GM12878 (cell line): ENCODE results near the gene NCLN. TPM values are rescaled to one million over a fixed set of nuclear protein-coding genes. Genes with fewer than 3 reads are reported as not detected.

Experiments used
- ATAC-seq: fragments of 200-7000 bp; cut with Tn5 transposase; 3 replicates; pipeline ENCODE4 v1.9.1; 2020; ENCODE audit warnings: mild to moderate bottlenecking, moderate library complexity
- BruUV-seq: library from RNA; stranded (reverse); fragments of 400-500 nt; replicated peaks from 2 replicates; lab custom pipeline; 2021; lab: Mats Ljungman, UMichigan
- CTCF ChIA-PET: fragments of 300-600 bp; sonication (Branson Sonifier 250); formaldehyde crosslinking; extraction: SDS; loops from one replicate; lab custom pipeline; 2021; ENCODE audit warnings: inconsistent platforms; lab: Yijun Ruan, JAX
- POLR2A ChIA-PET: fragments of 350-600 bp; formaldehyde crosslinking; extraction: SDS; loops from one replicate; lab custom pipeline; 2021; ENCODE audit warnings: inconsistent platforms; lab: Charles Lee
- RAD21 ChIA-PET: fragments of 300-600 bp; sonication (Branson Sonifier 250); formaldehyde crosslinking; loops from one replicate; lab custom pipeline; 2023; ENCODE audit warnings: antibody characterized with exemption; ENCODE audit not compliant: unreplicated experiment; lab: Charles Lee
- SMC1A ChIA-PET: fragments of 300-600 bp; sonication (Branson Sonifier 250); formaldehyde crosslinking; loops from one replicate; lab custom pipeline; 2023; ENCODE audit not compliant: unreplicated experiment, uncharacterized antibody; lab: Charles Lee
- DNase-seq: peaks from one replicate; pipeline ENCODE4 v3.0.0-alpha.2; 2011; ENCODE audit warnings: low read depth, low spot score
- FAIRE-seq: peaks from 3 replicates; lab custom pipeline; 2011; peaks lifted over from hg19 to GRCh38; lab: Jason Lieb, UNC
- H2AFZ ChIP-seq: 2 replicates; pipeline ENCODE4 v1.6.0; 2011; ENCODE audit warnings: low read depth, low read length, control low read depth; ENCODE audit not compliant: control insufficient read depth
- H3K27ac ChIP-seq: 2 replicates; pipeline ENCODE4 v1.5.1; 2011; ENCODE audit warnings: control low read depth; ENCODE audit not compliant: control insufficient read depth, insufficient read depth
- H3K27me3 ChIP-seq, 2 experiments: replicated peaks in 1 of 2; 2 replicates each; pipeline versions ENCODE4 v1.6.0 to v1.6.1; 2011; ENCODE audit warnings: low read length in 1 of 2; ENCODE audit not compliant: control insufficient read depth in 2 of 2, insufficient read depth in 2 of 2
- H3K36me3 ChIP-seq, 2 experiments: 2 replicates each; pipeline ENCODE4 v1.5.1; 2011; ENCODE audit warnings: low read length in 1 of 2; ENCODE audit not compliant: control insufficient read depth in 2 of 2, insufficient read depth in 2 of 2
- H3K4me1 ChIP-seq: 2 replicates; pipeline ENCODE4 v1.6.1; 2011; ENCODE audit warnings: mild to moderate bottlenecking, low read length, moderate library complexity, mixed read lengths; ENCODE audit not compliant: control insufficient read depth, insufficient read depth
- H3K4me2 ChIP-seq: 2 replicates; pipeline ENCODE4 v1.6.0; 2011; ENCODE audit warnings: control low read depth; ENCODE audit not compliant: control insufficient read depth, insufficient read depth
- H3K4me3 ChIP-seq: fragments of 200-600 bp; sonication (generic); 2 replicates; pipeline ENCODE4 v1.5.1; 2016
- H3K79me2 ChIP-seq: 2 replicates; pipeline ENCODE4 v1.6.0; 2011; ENCODE audit warnings: low read length; ENCODE audit not compliant: control insufficient read depth, insufficient read depth
- H3K9ac ChIP-seq: 2 replicates; pipeline ENCODE4 v1.8.0; 2011; ENCODE audit warnings: low read length, control low read depth, mixed read lengths; ENCODE audit not compliant: control insufficient read depth, insufficient read depth
- H3K9me3 ChIP-seq: replicated peaks from 3 replicates; pipeline ENCODE4 v1.5.1; 2011; ENCODE audit warnings: mild to moderate bottlenecking, low read length; ENCODE audit not compliant: control insufficient read depth, insufficient read depth
- H4K20me1 ChIP-seq: 2 replicates; pipeline ENCODE4 v1.6.0; 2011; ENCODE audit not compliant: control insufficient read depth, insufficient read depth
- CREB1 ChIP-seq: IDR thresholded peaks from 2 replicates; pipeline ENCODE4 v1.6.1; 2012; ENCODE audit warnings: low read depth, mild to moderate bottlenecking, inconsistent platforms
- POLR2A ChIP-seq: IDR thresholded peaks from 2 replicates; pipeline ENCODE4 v1.6.1; 2011; ENCODE audit warnings: low read depth, mild to moderate bottlenecking, low read length
- SMARCA5 ChIP-seq: fragments of 450-650 bp; IDR thresholded peaks from 2 replicates; pipeline ENCODE4 v1.6.1; 2017; ENCODE audit warnings: mild to moderate bottlenecking
- ZBED1 ChIP-seq: IDR thresholded peaks from 2 replicates; pipeline ENCODE4 v1.6.1; 2016; ENCODE audit warnings: borderline replicate concordance
- ZNF217 ChIP-seq: fragments of 450-650 bp; IDR thresholded peaks from 2 replicates; pipeline ENCODE4 v1.6.1; 2017; ENCODE audit warnings: antibody characterized with exemption, mild to moderate bottlenecking
- WGBS: methylation state at CpG from one replicate; pipeline ENCODE4 v1.1.6; 2016; ENCODE audit warnings: low lambda C conversion rate; ENCODE audit not compliant: insufficient replicate concordance, insufficient coverage; ENCODE audit errors: missing lambda C conversion rate; 5-methylcytosine and 5-hydroxymethylcytosine counted together
- in situ Hi-C: fragments of 300-500 bp; cut with MboI; formaldehyde crosslinking; loops from 9 replicates; pipeline ENCODE4 v1.14.3; 2018; ENCODE audit warnings: mixed read lengths
- intact Hi-C: fragments of 100-400 bp; cut with micrococcal nuclease; formaldehyde crosslinking; loops from one replicate; pipeline ENCODE4 v1.14.2; 2022; ENCODE audit not compliant: unreplicated experiment
- polyA plus RNA-seq, 11 experiments: library from polyadenylated mRNA; depleted of rRNA in 4 of 11; unstranded in 6 of 11; stranded (reverse) in 5 of 11; fragments of >200 nt; fragmentation: Nextera tagmentation in 4 of 11; fragmentation: Illumina TruSeq in 1 of 11; extraction: Ambion mirVana in 4 of 11; extraction: Trizol in 1 of 11; gene quantifications; 1 replicate in 1 of 11; 2 replicates in 10 of 11; pipeline versions ENCODE4 v1.2.1 to v1.2.3, GENCODE V29; 2011 to 2016; ENCODE audit warnings: inconsistent platforms in 2 of 11, missing spikeins in 2 of 11, low read depth in 1 of 11
- total RNA-seq, 4 experiments: library from RNA; depleted of rRNA in 3 of 4; stranded (reverse); fragments of >200 nt in 3 of 4; fragmentation: Illumina TruSeq in 1 of 4; extraction: Trizol in 1 of 4; gene quantifications; 2 replicates each; pipeline versions ENCODE4 v1.2.1 to v1.2.3, GENCODE V29; 2013 to 2021

NCLN gene
- total and polyA plus RNA-seq, 10 of the 15 experiments (the other 5 are each of a cell fraction or from before 2014, with no cell fraction given) = 2.2 to 79.1 (median 36.0) TPM

- TF ChIP-seq ZBED1 (no peak), POLR2A (peak; percentile 59)
Measured at GRCh38 chr19:3179739-3180293, 5.9 kb upstream of the NCLN start (continued).

GRCh38 chr19:3183721-3184641, 1.7 kb upstream of the NCLN start:
- ChIA-PET CTCF (interaction anchor here (0.9 to 1.2 kb wide), 2 partner anchors 55 to 233 kb away, joined by 3 to 4 read pairs; no protein-coding TSS in a partner anchor), RAD21 (interaction anchor here (0.5 to 1.1 kb wide), 6 partner anchors 39 to 803 kb away, joined by 3 to 4 read pairs (median 3); no protein-coding TSS in a partner anchor), POLR2A (no interaction called here), SMC1A (no interaction called here)
- 65% methylated on average over 13 of the region's 13 CpGs for WGBS
- H4K20me1 ChIP-seq = no peaks in the 10 kb centered on the region; the same call in 1 of the 2 replicates
- in situ Hi-C loops = no loop called here
- H3K79me2 ChIP-seq = peaks cover 64% of the 10 kb centered on the region
- no peak overlapping the region for H3K4me3 ChIP-seq
- no TSS peak for BruUV-seq
- no peaks in the 10 kb centered on the region for H3K9me3 ChIP-seq
- H3K9ac ChIP-seq = no peak overlapping the region
- DNase-seq (no peak), FAIRE-seq (no peak), ATAC-seq (no peak)
- TF ChIP-seq ZNF217 (peak; percentile 58; the same call in 1 of the 2 replicates), CREB1 (no peak), SMARCA5 (peak; percentile 86; the same call in 1 of the 2 replicates)
- no peak overlapping the region for H2AFZ ChIP-seq
- no peak overlapping the region for H3K27ac ChIP-seq
- intact Hi-C loops = no loop called here
- H3K4me1 ChIP-seq = peaks cover 14% of the 10 kb centered on the region
- H3K27me3 ChIP-seq = no peaks in the 10 kb centered on the region
- peak overlapping the region; percentile 82; the same call in 1 of the 2 replicates for H3K4me2 ChIP-seq
- no peaks in the 10 kb centered on the region for H3K36me3 ChIP-seq
